BLaER1 treated with 17β-estradiol and CSF1 and Interleukin-3, amounts not matched to agents 10 nM and 100 nM (cell line): Measurements from ENCODE around the gene DCAF8L2.

Experiments used
- H3K27ac ChIP-seq, 11 experiments: shearing (Covaris generic); formaldehyde crosslinking; 2 replicates each; pipeline ENCODE4 v1.8.1; 2022
- H3K27me3 ChIP-seq, 11 experiments: shearing (Covaris generic); formaldehyde crosslinking; 2 replicates each; pipeline ENCODE4 v1.8.1; 2022
- H3K36me3 ChIP-seq, 11 experiments: shearing (Covaris generic); formaldehyde crosslinking; 2 replicates each; pipeline ENCODE4 v1.8.1; 2022
- H3K4me1 ChIP-seq, 10 experiments: shearing (Covaris generic); formaldehyde crosslinking; 2 replicates each; pipeline ENCODE4 v1.8.1; 2022
- H3K4me2 ChIP-seq, 11 experiments: shearing (Covaris generic); formaldehyde crosslinking; 2 replicates each; pipeline ENCODE4 v1.8.1; 2022
- H3K4me3 ChIP-seq, 10 experiments: shearing (Covaris generic); formaldehyde crosslinking; 2 replicates each; pipeline ENCODE4 v1.8.1; 2022
- H3K9ac ChIP-seq, 11 experiments: shearing (Covaris generic); formaldehyde crosslinking; 2 replicates each; pipeline ENCODE4 v1.8.1; 2022
- H3K9me3 ChIP-seq, 11 experiments: shearing (Covaris generic); formaldehyde crosslinking; replicated peaks in 1 of 11; 2 replicates each; pipeline ENCODE4 v1.8.1; 2022
- H4K20me1 ChIP-seq, 11 experiments: shearing (Covaris generic); formaldehyde crosslinking; 2 replicates each; pipeline ENCODE4 v1.8.1; 2022
- Cebpa-rat ChIP-seq, 11 experiments: shearing (Covaris generic); IDR thresholded peaks; 2 replicates each; pipeline ENCODE4 v1.8.1; 2022

The DCAF8L2 gene

GRCh38 chrX:27767387-27767786 is 177.2 kb downstream of the DCAF8L2 start:
- Histone ChIP-seq H3K9ac (no peak overlapping the region), H3K4me1 (no peaks in the 10 kb centered on the region), H3K36me3 (no peaks in the 10 kb centered on the region), H3K9me3 (peaks cover 0 to 8% (median 5%) of the 10 kb centered on the region in 11 experiments; a peak in 5 of 22 replicates), H3K4me2 (no peak overlapping the region), H3K27me3 (peaks cover 61 to 75% (median 70%) of the 10 kb centered on the region in 11 experiments), H4K20me1 (no peaks in the 10 kb centered on the region; a peak in 1 of 22 replicates), H3K4me3 (no peak overlapping the region), H3K27ac (no peak overlapping the region)
- TF ChIP-seq Cebpa-rat (IDR thresholded peaks at IDR 0.05): no peak

GRCh38 chrX:27775984-27776383 is 185.8 kb downstream of the DCAF8L2 start:
- Histone ChIP-seq H3K36me3 (no peaks in the 10 kb centered on the region), H3K4me2 (no peak overlapping the region), H4K20me1 (peaks cover 0 to 6% (median 0%) of the 10 kb centered on the region in 11 experiments; a peak in 1 of 22 replicates), H3K9me3 (no peaks in the 10 kb centered on the region), H3K4me1 (no peaks in the 10 kb centered on the region), H3K27ac (no peak overlapping the region), H3K4me3 (no peak overlapping the region), H3K9ac (no peak overlapping the region), H3K27me3 (peaks cover 84 to 100% (median 97%) of the 10 kb centered on the region in 11 experiments)
- no peak for TF ChIP-seq Cebpa-rat (IDR thresholded peaks at IDR 0.05)

GRCh38 chrX:27796640-27797257 is 206.6 kb downstream of the DCAF8L2 start:
- no peak overlapping the region for H3K9ac ChIP-seq
- no peak overlapping the region for H3K27ac ChIP-seq
- H3K9me3 ChIP-seq: no peaks in the 10 kb centered on the region
- peaks cover 37 to 78% (median 62%) of the 10 kb centered on the region in 11 experiments for H3K27me3 ChIP-seq
- H4K20me1 ChIP-seq: no peaks in the 10 kb centered on the region
- 0 out of 22 replicates have a peak overlapping the region, but pooled peaks of 1 of the 11 experiments have one; percentile 19 for H3K4me2 ChIP-seq
- no peaks in the 10 kb centered on the region for H3K4me1 ChIP-seq
- no peak overlapping the region for H3K4me3 ChIP-seq
- TF ChIP-seq Cebpa-rat (IDR thresholded peaks at IDR 0.05): no peak
- H3K36me3 ChIP-seq: no peaks in the 10 kb centered on the region

- H3K27ac ChIP-seq: no peak overlapping the region
- no peak overlapping the region for H3K9ac ChIP-seq
- no peak overlapping the region for H3K4me3 ChIP-seq
- H3K4me1 ChIP-seq: no peaks in the 10 kb centered on the region
- H4K20me1 ChIP-seq: no peaks in the 10 kb centered on the region
- H3K9me3 ChIP-seq: no peaks in the 10 kb centered on the region
- H3K27me3 ChIP-seq: peaks cover 31 to 76% (median 57%) of the 10 kb centered on the region in 11 experiments
- no peak overlapping the region for H3K4me2 ChIP-seq
- no peak for TF ChIP-seq Cebpa-rat (IDR thresholded peaks at IDR 0.05)
- no peaks in the 10 kb centered on the region for H3K36me3 ChIP-seq
Observed at GRCh38 chrX:27797575-27797974, 207.4 kb downstream of the DCAF8L2 start.
